BE2C (cell line): ENCODE results near the gene RUNX2.

Experiments
- DNase-seq: peaks from one replicate; pipeline ENCODE4 v3.0.0-alpha.2; 2020
- H3K27me3 ChIP-seq: fragments of 250-450 bp; sonication (Bioruptor Pico); 2 replicates; pipeline ENCODE4 v1.5.1; 2020; ENCODE audit warnings: mild to moderate bottlenecking
- H3K36me3 ChIP-seq: fragments of 250-450 bp; sonication (Bioruptor Pico); 2 replicates; pipeline ENCODE4 v1.5.1; 2020; ENCODE audit warnings: mild to moderate bottlenecking
- H3K4me1 ChIP-seq: fragments of 250-450 bp; sonication (Bioruptor Pico); 2 replicates; pipeline ENCODE4 v1.5.1; 2020
- H3K4me3 ChIP-seq: 2 replicates; pipeline ENCODE4 v1.5.1; 2011; ENCODE audit warnings: low read depth, low read length
- H3K9me3 ChIP-seq: fragments of 250-450 bp; sonication (Bioruptor Pico); 2 replicates; pipeline ENCODE4 v1.5.1; 2020
- TF ChIP-seq, protein P1 (sequence below): IDR thresholded peaks from 2 replicates; pipeline ENCODE4 v1.5.1; 2012; ENCODE audit warnings: mild to moderate bottlenecking, low read depth, low read length

Gene RUNX2

DNA sequence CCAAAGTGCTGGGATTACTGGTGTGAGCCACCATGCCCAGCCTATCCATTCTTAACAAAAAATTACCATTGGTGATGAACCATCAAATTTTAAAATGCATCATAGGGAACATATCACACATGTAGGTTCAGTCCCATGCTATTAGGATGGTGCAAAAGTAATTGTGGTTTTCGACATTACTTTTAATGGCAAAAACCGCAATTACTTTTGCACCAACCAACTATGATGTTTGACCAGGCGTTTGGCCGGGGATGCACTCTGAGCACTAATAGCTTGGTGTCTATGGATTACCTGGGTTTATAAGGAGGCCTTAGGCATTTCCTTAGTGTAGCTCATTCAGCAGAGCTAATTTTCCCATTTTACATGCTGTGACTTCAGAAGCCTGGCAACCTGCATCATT is 296.1 kb downstream of the RUNX2 start:
- H3K4me1 ChIP-seq = no peaks in the 10 kb centered on the region
- no peaks in the 10 kb centered on the region for H3K9me3 ChIP-seq
- DNase-seq = no peak
- TF ChIP-seq, protein P1, sequence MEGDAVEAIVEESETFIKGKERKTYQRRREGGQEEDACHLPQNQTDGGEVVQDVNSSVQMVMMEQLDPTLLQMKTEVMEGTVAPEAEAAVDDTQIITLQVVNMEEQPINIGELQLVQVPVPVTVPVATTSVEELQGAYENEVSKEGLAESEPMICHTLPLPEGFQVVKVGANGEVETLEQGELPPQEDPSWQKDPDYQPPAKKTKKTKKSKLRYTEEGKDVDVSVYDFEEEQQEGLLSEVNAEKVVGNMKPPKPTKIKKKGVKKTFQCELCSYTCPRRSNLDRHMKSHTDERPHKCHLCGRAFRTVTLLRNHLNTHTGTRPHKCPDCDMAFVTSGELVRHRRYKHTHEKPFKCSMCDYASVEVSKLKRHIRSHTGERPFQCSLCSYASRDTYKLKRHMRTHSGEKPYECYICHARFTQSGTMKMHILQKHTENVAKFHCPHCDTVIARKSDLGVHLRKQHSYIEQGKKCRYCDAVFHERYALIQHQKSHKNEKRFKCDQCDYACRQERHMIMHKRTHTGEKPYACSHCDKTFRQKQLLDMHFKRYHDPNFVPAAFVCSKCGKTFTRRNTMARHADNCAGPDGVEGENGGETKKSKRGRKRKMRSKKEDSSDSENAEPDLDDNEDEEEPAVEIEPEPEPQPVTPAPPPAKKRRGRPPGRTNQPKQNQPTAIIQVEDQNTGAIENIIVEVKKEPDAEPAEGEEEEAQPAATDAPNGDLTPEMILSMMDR = no peak
- no peak overlapping the region for H3K4me3 ChIP-seq
- no peaks in the 10 kb centered on the region for H3K36me3 ChIP-seq
- no peaks in the 10 kb centered on the region for H3K27me3 ChIP-seq

DNA sequence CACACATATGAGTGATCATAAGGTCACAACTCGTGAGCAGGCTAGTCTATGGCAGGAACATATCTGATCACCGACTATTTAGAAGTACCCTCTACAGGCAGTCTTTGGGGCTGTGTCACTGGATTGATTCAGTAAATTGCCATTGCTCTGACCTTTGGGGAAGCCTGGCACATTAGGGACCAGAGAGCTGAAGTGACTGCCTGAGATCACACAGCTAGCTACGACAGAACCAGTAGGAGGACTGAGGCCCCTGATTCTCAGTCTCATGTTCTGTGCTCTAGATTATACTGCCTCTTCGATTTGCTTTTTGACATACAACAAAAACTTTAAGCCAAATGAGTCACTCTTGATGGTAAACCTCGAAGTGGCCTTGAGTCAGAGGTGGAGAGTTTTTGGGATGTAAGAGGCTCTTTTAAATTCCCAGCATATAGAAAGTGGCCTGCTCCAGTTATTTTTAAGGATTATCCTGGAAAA is 297.1 kb downstream of the RUNX2 start:
- TF ChIP-seq, protein P1 = no peak
- no peak overlapping the region for H3K4me3 ChIP-seq
- DNase-seq = no peak

DNA sequence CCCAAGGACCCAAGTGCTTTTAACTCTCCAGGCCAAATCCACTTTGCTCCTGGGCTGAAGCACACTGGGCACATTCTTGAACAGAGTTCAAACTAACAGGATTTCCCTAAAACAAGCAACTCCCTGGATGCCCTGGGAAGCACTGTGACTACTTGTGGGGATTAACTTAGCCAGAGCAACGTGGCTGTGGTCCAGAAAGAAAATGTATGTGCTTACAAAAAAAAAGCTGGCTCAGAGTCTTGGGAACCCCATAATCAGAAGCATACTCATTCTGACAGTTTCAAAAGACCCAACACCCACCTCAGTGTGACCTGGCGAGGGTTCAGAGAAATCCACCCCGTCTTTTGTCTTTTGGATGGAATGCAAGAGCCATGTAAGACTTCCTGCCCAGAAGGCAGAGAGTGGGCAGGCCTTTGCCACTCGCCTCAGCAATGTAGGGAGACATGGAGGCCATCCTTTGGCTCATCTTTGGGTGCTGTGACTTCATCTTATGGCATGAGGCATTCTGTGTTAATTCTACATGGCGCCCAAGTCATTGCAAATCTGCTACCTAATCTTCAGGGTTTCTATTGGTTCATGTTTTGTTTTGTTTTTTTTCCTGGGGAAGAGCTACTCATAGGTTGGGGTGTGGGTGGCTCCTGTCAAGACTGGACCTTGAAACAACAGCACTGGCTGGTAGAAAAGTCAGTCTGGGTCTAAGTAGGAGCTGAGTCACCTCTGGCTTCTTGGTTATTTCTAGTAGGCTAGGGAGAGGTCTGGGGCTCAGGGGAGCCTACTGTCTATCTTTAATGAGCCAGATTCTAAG is 298.2 kb downstream of the RUNX2 start:
- Histone ChIP-seq H3K4me3 (no peak overlapping the region), H3K9me3 (no peaks in the 10 kb centered on the region; the same call in 1 of the 2 replicates), H3K27me3 (no peaks in the 10 kb centered on the region), H3K4me1 (no peaks in the 10 kb centered on the region), H3K36me3 (no peaks in the 10 kb centered on the region)
- TF ChIP-seq, protein P1 = no peak
- DNase-seq = no peak

More for the DNA sequence above, 297.1 kb downstream of the RUNX2 start:
- Histone ChIP-seq H3K9me3 (no peaks in the 10 kb centered on the region), H3K36me3 (no peaks in the 10 kb centered on the region), H3K4me1 (no peaks in the 10 kb centered on the region), H3K27me3 (no peaks in the 10 kb centered on the region)

DNA sequence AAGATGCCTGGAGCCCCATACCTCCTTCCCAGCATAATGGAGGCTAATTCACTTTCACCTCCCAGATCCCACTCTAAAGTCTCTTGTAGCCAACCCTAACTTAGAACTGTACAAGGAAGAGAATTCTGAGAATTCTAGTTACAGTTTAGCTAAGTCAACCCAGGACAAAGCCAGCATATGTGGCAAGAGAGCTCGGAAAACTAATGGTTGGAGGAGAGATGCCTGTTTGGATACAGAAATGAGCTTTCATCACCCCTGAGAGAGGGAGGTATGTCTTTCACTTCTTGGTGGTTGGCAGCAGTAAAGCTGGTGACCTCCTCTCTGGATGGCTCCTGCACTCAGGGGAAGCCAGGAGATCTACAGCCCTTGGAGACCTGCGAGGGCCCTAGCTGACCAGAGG is 302.2 kb downstream of the RUNX2 start:
- no peaks in the 10 kb centered on the region for H3K27me3 ChIP-seq
- DNase-seq = no peak
- TF ChIP-seq, protein P1 = no peak
- no peak overlapping the region for H3K4me3 ChIP-seq
- H3K4me1 ChIP-seq = no peaks in the 10 kb centered on the region
- no peaks in the 10 kb centered on the region for H3K36me3 ChIP-seq
- H3K9me3 ChIP-seq = no peaks in the 10 kb centered on the region; the same call in 1 of the 2 replicates

DNA sequence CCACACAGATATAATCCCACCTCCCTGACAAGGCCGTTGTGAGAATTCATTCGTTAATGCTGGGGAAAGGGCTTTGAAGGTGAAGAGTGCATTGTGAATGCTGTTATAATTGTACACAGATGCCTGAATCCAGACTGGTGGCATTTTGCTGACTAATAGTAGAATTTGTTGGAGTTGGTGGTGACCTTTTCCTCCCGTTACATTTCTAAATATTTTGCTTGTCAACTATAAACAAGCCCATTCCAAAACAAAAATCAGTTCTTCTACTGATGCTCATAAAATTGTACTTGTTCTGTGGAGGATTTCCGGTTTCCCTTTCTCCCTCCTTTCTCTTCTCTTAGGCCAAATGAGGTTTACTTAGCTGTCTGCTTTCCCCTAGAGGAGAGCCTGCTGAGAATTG is 302.7 kb downstream of the RUNX2 start:
- H3K4me1 ChIP-seq = no peaks in the 10 kb centered on the region
- TF ChIP-seq, protein P1 = no peak
- no peaks in the 10 kb centered on the region; the same call in 1 of the 2 replicates for H3K9me3 ChIP-seq
- H3K4me3 ChIP-seq = no peak overlapping the region
- no peaks in the 10 kb centered on the region for H3K27me3 ChIP-seq
- H3K36me3 ChIP-seq = no peaks in the 10 kb centered on the region
- no peak for DNase-seq

DNA sequence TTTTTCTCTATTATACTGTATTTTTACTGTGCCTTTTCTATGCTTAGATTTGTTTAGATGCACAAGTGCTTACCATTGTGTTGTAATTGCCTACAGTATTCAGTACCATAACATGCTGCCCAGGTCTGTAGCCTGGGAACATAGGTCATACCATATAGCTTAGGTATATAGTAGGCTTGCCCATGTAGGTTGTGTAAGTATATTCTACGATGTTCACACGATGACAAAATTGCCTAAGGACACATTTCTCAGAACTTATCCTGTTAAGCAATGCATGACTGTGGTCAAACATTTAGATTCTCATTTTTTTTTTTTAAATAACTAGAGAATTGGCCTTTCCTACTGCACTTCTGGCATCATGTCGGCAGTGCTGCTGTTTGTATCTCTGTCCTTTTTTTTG is 303.3 kb downstream of the RUNX2 start:
- no peaks in the 10 kb centered on the region for H3K4me1 ChIP-seq
- H3K36me3 ChIP-seq = no peaks in the 10 kb centered on the region
- no peak overlapping the region for H3K4me3 ChIP-seq
- no peaks in the 10 kb centered on the region; the same call in 1 of the 2 replicates for H3K9me3 ChIP-seq
- DNase-seq = no peak
- TF ChIP-seq, protein P1 = no peak
- no peaks in the 10 kb centered on the region for H3K27me3 ChIP-seq
